H1 (cell line): Measurements from ENCODE around the gene ADRA2B. TPM values are rescaled to one million over a fixed set of nuclear protein-coding genes. Genes with fewer than 3 reads are reported as not detected.
A peak's percentile ranks its signal among the peaks of the same experiment; 100 is the strongest.

Source experiments
- CHD7 ChIP-seq: fragments of 300-600 bp; sonication (generic); IDR thresholded peaks from 2 replicates; pipeline ENCODE4 v1.7.1; 2012; ENCODE audit warnings: low read length, moderate library complexity, mild to moderate bottlenecking, inconsistent platforms; ENCODE audit not compliant: insufficient replicate concordance
- RAD21 ChIP-seq, 2 experiments: IDR thresholded peaks in 1 of 2; conservative IDR thresholded peaks in 1 of 2; 2 replicates each; pipeline ENCODE4 v1.6.1; 2011; ENCODE audit warnings: low read depth in 2 of 2, low read length in 2 of 2, improper control_type of control experiment in 1 of 2, inconsistent platforms in 1 of 2, mild to moderate bottlenecking in 1 of 2, moderate library complexity in 1 of 2
- TAF7 ChIP-seq: optimal IDR thresholded peaks from 2 replicates; pipeline ENCODE3; 2011; ENCODE audit warnings: low read depth, mild to moderate bottlenecking, inconsistent platforms, low read length, moderate library complexity, borderline replicate concordance
- polyA plus RNA-seq, 7 experiments: library from polyadenylated mRNA; depleted of rRNA in 3 of 7; stranded (reverse) in 5 of 7; unstranded in 2 of 7; fragments of >200 nt in 5 of 7; fragments of 200-250 nt in 2 of 7; gene quantifications; 1 replicate in 5 of 7; 2 replicates in 1 of 7; 4 replicates in 1 of 7; pipeline versions ENCODE4 v1.2.1 to v1.2.3, GENCODE V29; 2011 to 2013; ENCODE audit warnings: missing spikeins in 2 of 7, mixed read lengths in 2 of 7
- total RNA-seq: library from RNA; stranded (reverse); fragmentation: NEBNext Ultra II Directional; extraction: Animal tissue kit (Norgen Biotek cat#: 25700); gene quantifications from 2 replicates; pipeline ENCODE4 v1.2.1, GENCODE V29; 2021

ADRA2B gene
- total and polyA plus RNA-seq, 2 of the 8 experiments (the other 6 are each of a cell fraction or from before 2014, with no cell fraction given): 5.8 to 6.5 TPM

- TF ChIP-seq CHD7 (no peak), RAD21 (IDR thresholded peaks at IDR 0.05 in 1 of 2, conservative IDR thresholded peaks at IDR 0.05 in 1 of 2; ENCODE audit: low read depth in 2 of 2, low read length in 2 of 2) (peak; percentile 57 to 86), TAF7 (no peak)
Measured at GRCh38 chr2:96116879-96117533, 635 bp upstream of the ADRA2B start (continued).
